Liver (tissue), 3 donors: ENCODE results near the gene HACL1.

Source experiments
- ATF3 ChIP-seq: IDR thresholded peaks from 2 replicates; pipeline ENCODE4 v1.6.1; 2016; ENCODE audit warnings: antibody characterized with exemption
- CTCF ChIP-seq: fragments of 150-350 bp; IDR thresholded peaks from 2 replicates; pipeline ENCODE4 v1.5.1; 2017; ENCODE audit warnings: improper control_type of control experiment, low read depth, low read length; ENCODE audit not compliant: missing input control
- EGR1 ChIP-seq, 2 donors: IDR thresholded peaks; 2 replicates each; pipeline ENCODE4 v1.6.1; 2016 to 2018; ENCODE audit warnings: antibody characterized with exemption in 2 of 2, low read depth in 2 of 2
- FOXA1 ChIP-seq: IDR thresholded peaks from 2 replicates; pipeline ENCODE4 v1.6.1; 2016; ENCODE audit warnings: antibody characterized with exemption
- GABPA ChIP-seq, 2 donors: IDR thresholded peaks in 1 of 2; conservative IDR thresholded peaks in 1 of 2; 2 replicates each; pipeline ENCODE4 v1.6.1; 2016; ENCODE audit warnings: antibody characterized with exemption in 2 of 2, mild to moderate bottlenecking in 1 of 2, moderate library complexity in 1 of 2
- HNF4A ChIP-seq, 2 donors: conservative IDR thresholded peaks; 2 replicates each; pipeline ENCODE4 v1.6.1; 2016; ENCODE audit warnings: antibody characterized with exemption in 2 of 2, mild to moderate bottlenecking in 2 of 2
- MAX ChIP-seq: IDR thresholded peaks from 2 replicates; pipeline ENCODE4 v1.6.1; 2016; ENCODE audit warnings: antibody characterized with exemption
- RAD21 ChIP-seq, 2 donors: IDR thresholded peaks; 2 replicates each; pipeline ENCODE4 v1.6.1; 2016; ENCODE audit warnings: antibody characterized with exemption in 2 of 2, mild to moderate bottlenecking in 2 of 2
- REST ChIP-seq: IDR thresholded peaks from 2 replicates; pipeline ENCODE4 v1.6.1; 2016; ENCODE audit warnings: antibody characterized with exemption, mild to moderate bottlenecking
- SP1 ChIP-seq: IDR thresholded peaks from 2 replicates; pipeline ENCODE4 v1.6.1; 2018; ENCODE audit warnings: antibody characterized with exemption, mild to moderate bottlenecking
- TAF1 ChIP-seq: conservative IDR thresholded peaks from 2 replicates; pipeline ENCODE4 v1.6.1; 2016; ENCODE audit warnings: antibody characterized with exemption, mild to moderate bottlenecking
- YY1 ChIP-seq: IDR thresholded peaks from 2 replicates; pipeline ENCODE4 v1.6.1; 2016; ENCODE audit warnings: antibody characterized with exemption, mild to moderate bottlenecking
- donor health status: healthy.
- donor health status: healthy.

- TF ChIP-seq CTCF (no peak), REST (no peak), RAD21 (IDR thresholded peaks at IDR 0.05) (no peak), ATF3 (no peak), EGR1 (IDR thresholded peaks at IDR 0.05; ENCODE audit: low read depth in 2 of 2) (no peak), YY1 (no peak), GABPA (IDR thresholded peaks at IDR 0.05 in 1 of 2, conservative IDR thresholded peaks at IDR 0.05 in 1 of 2) (no peak), TAF1 (no peak), MAX (no peak), HNF4A (conservative IDR thresholded peaks at IDR 0.05) (no peak), SP1 (no peak), FOXA1 (no peak)
Observed at GRCh38 chr3:15576475-15576874, 24.9 kb downstream of the HACL1 start.
